GM19467 (cell line): ENCODE results near the gene STAT1.

Experiments
- ATAC-seq: cut with Tn5 transposase; IDR thresholded peaks from one replicate; pipeline ENCODE4 v1.9.1; 2021; ENCODE audit warnings: mild to moderate bottlenecking, moderate library complexity; ENCODE audit not compliant: unreplicated experiment

Gene STAT1

GRCh38 chr2:190986221-190986953, 27.6 kb downstream of the STAT1 start:
- ATAC-seq: no peak

- no peak for ATAC-seq
These were observed 29.4 kb downstream of the STAT1 start for GRCh38 chr2:190984595-190984994.

DNA sequence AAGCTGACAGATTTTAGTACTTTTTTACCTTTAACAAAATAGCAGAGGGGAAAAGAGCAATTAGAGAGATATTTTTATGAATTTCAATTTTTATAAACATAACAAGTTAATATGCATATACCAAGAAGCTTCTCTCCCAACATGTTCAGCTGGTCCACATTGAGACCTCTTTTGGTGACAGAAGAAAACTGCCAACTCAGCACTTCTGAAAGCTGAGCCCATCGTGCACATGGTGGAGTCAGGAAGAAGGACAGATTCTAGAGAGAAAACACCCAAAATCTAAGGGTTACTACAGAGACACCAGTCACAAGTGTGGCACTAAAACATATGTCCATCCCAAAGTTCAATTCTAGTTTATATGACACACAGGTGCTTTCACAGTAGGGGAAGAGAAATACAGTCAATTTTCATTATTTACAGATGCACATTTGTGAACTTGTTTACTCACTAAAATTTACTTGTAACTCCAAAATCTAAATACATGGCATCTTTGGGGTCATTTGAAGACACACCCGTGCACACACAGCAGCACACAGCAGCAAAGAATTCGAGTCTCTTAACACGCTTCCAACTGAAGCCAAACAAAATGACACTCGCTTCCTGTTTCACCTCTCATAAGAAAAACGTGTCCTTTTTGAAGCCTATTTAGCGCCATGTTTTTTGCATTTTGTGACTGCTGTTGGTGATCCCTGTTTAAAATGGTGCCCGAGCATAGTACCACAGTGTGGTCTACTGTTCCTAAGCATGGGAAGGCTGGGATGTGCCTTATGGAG, 31.5 kb downstream of the STAT1 start:
- no peak for ATAC-seq

DNA sequence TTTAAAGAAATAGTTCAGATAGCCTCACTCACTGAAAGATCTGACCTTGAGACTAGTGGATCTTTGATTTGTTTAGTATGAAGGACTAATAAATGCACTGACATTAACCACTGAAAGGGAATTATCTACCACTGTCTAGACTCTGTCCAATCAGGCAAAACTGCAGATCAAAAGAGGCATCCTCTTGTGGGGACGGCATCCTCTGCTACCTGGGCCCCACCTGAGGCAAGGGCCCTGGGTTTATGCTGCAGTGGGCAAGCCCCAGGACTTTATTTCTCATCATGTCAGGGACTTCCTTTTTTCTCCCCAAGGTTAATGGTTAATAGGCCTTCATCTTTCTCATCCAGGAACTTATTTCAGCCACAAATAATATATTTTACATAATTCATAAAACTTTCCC, 32.2 kb downstream of the STAT1 start:
- ATAC-seq: no peak

- no peak for ATAC-seq
These were observed 32.6 kb downstream of the STAT1 start for GRCh38 chr2:190981333-190981732.

GRCh38 chr2:190980630-190981209, 33.3 kb downstream of the STAT1 start:
- ATAC-seq: no peak

DNA sequence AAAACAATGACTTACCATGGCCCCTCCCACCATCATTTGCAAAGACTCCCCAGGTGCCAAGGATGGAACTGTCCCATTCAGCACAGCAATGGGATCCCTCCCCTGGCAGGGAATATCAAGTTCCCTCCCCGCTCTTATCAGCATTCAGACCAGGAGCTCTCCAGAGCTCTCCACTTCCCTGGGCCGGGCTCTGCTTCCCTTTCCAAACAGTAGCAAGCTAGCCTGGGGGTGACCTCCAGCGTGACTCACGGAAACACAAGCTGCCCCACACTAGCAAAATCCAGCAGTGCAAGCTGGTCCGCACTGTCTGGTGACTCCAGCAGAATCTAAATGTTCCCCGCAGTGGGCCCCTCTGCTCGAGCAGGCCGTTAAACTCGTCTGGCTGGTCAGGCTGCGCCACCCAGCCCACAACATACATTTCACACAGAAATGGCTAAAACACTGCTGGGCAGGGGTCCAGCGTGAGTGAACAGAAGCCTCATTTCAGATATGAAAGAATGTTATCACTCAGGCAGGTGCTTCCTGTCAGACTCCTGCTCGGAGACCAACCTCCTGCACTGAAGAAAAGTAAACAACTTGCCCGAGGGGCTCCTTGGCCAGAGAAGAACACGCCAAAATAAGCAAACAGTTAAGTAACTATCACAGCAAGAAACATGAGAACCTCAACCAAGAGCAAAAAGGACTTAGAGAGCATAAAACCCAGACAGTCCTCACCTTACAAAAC, 33.9 kb downstream of the STAT1 start:
- no peak for ATAC-seq

- ATAC-seq: no peak
These were observed 35.5 kb downstream of the STAT1 start for GRCh38 chr2:190978389-190979053.

GRCh38 chr2:190977505-190977904, 36.5 kb downstream of the STAT1 start:
- no peak for ATAC-seq

GRCh38 chr2:190976521-190976920, 37.5 kb downstream of the STAT1 start:
- ATAC-seq: no peak

DNA sequence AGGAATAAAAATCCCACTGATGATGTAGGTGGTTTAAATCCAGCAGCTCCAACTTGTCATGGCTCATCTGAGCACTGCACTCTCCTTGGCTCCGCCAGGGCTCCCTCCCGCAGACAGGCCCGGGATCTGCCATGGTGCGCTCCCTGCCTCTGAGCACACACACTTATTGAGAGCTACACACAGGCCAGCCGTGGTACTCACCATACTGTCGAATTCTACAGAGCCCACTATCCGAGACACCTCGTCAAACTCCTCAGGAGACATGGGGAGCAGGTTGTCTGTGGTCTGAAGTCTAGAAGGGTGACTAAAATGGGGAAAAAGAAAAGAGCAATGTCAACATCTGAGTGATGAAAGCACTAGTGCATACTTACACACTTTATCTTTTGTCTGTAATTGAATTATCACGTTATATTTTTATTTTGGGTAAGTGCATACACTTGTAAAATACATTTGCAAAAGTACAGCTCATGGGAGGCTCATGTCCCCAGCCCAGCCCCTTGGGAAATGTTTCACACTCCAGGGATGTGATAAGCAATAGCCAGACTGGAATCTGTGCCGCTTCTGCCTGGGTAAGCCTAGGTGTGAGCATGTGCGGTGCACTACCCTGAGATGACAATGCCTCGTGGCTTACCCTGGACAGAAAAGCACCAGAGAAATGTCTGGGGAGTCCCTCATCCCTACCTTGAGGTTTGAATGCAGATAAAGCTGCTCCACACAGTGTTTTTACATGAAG, 39.2 kb downstream of the STAT1 start:
- ATAC-seq: no peak

DNA sequence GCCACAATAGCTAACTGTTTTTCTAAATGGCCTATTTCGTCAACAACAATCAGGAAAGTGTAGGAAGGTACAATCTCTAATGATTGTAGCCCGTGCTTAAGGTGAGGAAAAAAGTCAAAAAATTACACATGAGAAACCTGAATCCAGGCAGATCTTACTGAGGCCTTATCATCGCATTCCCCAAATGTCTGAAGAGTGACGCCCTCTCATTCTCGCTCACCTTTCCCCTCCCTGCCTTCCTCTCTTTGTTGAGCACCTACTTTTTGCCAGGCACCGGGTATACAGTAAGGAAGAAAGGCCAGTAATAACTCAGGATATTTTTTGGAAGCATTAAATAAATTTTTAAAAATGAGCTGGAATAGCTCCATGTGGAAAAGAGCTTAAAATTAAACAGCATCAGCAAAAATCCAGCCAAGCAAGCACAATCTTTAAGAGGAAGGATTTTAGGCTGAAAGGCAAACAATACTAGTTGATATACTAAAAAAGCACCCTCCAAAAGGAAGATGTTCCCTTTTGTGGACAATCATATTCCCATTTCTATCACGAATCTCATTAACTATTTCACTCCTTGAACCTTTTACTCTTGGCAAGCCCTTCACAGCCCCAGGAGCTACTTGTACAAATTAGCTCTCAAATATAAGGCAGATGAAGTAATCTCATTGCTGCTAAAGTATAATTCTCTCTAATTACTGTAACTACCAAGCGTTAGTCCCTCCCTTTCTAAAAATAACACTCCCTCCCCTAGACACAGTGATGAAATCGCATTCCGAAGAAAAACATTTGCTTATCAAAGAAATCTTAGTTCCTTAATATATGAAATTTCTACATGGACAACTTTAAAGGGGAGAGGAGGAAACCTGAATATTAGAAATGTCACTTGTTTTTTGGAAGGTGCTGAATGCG, 40.0 kb downstream of the STAT1 start:
- no peak for ATAC-seq

DNA sequence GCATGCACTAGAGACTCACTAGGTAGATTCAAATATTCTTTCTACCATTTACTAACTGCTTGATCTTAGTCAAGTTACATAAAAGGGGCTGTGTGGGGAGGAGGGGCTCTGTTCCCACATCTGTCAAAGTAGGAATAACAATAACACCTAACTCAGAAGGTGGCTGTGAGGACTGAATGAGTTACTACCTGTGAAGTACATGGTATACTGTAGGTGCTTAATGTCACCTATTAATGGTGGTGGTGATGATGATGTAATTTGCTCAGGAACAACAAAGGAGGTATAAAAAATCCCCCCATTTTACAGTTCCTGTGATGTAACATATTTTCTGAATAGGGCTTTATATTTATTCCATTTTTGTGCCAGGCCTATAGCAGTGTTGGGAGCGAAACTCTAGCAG, 40.7 kb downstream of the STAT1 start:
- no peak for ATAC-seq

GRCh38 chr2:190972846-190973245, 41.1 kb downstream of the STAT1 start:
- ATAC-seq: no peak

GRCh38 chr2:190972213-190972612, 41.8 kb downstream of the STAT1 start:
- ATAC-seq: no peak

DNA sequence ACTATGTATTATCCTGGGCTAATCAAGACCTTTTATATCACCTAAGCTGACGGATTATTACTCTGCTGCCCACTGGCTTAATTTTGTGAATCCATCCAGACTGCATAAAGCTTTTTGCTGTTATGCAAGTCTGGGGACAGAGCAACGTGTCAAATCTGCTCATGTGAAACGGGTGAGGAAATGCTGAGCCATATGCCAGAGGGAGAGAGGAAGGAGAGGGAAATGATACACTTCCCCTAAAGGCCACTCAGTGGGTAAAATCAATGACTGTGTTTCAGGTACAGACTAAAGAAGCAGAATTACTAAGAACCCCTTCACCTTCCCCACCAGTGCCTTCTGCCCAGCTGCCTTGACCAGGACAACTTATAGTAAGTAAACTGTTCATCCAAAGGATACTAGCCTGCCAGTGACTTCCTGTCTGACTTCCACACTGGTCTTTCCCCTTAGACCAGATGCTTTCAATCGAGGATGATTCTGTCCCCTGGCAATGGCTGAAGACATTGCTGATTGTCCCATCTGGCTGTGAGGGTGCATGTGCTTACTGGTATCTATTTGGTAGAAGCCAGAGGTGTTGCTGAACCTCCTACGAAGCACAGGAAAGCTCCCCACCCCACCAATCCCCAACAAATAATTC, 43.0 kb downstream of the STAT1 start:
- ATAC-seq: no peak

DNA sequence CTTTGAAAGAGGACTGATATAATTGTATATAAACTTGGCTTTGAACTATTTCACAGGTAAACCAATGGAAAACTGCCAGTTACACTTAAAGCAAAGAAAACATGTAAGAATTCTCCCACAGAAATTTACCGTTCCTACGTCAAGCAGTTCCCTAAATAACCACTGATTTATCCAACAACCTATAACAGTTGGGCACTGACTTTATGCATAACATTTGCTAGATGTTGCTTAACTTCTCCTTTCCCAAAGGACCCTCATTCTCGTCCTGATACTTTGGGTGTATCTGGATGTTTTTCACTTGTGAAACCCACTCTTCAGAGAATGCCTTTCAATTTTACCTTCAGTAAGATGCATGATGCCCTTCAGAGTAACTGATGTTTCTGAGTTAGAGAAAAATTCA, 43.8 kb downstream of the STAT1 start:
- ATAC-seq: no peak

- ATAC-seq: no peak
These were observed 45.4 kb downstream of the STAT1 start for GRCh38 chr2:190968522-190968921.
